NCI-H69 (cell line): ENCODE results near the gene RNF43.
A peak's percentile ranks its signal among the peaks of the same experiment; 100 is the strongest.
"Not testable (repeated sequence)": the region's sequence is repeated elsewhere in the genome, so short reads cannot be mapped to it uniquely, and the experiment has no call there.

Experiments used
- DNase-seq: peaks from one replicate; lab custom pipeline; 2025; lab: John Stamatoyannopoulos, UW

RNF43 gene

DNA sequence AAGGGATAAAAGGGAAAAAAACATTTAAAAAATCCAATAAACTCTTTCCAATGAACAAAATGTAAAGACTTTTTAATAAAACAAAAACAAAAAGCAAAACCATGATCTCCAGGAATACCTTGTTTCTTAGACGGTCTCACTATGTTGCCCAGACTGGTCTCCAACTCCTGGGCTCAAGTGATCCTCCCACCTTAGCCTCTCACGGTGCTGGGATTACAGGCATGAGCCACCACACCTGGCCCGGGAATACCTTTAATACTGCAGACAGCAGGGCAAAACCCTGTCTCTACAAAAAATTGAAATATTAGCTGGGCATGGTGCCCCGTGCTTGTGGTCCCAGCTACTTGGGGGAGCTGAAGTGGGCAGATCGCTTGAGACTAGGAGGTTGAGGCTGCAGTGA is 7.9 kb downstream of the RNF43 start:
- DNase-seq, result no peak

DNA sequence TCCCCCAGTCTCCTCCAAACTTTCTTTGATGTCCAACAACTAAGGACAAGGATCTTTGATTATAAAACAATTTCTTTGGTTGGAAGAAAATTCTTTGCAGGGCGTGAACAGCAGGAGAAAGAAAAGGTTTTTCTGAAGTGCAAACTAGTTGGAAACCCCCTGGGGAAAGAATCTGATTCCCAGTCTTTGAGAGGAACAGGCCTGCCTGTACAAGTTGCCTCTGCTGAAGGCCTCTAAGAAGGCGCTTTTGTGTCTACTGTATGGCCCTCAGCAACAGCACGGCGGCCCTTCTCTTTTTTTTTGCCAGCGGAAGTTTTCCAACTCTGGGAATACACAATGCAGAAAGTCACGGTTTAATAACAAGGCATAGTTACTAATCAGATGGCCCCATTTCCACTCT is 14.0 kb downstream of the RNF43 start:
- no peak for DNase-seq

DNA sequence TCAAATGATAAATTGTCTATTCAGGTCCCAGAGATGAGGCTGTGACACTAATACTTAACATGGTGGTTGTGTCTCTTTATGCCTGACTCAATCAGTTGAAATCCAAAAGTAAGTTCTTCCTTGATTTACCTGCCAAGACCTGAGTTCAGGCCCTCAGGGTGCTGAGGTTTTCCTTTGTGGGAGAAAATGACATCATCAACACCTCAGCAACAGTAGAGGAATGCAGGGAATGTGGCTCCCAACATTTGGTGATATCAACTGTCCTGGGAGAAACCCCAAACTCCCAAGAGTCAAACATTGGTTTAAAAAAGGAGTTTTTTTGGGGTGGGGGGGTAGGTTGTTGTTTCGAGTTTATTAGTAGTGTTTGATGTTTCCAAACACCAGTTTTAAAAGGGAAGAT is 14.7 kb downstream of the RNF43 start:
- DNase-seq, result no peak

DNA sequence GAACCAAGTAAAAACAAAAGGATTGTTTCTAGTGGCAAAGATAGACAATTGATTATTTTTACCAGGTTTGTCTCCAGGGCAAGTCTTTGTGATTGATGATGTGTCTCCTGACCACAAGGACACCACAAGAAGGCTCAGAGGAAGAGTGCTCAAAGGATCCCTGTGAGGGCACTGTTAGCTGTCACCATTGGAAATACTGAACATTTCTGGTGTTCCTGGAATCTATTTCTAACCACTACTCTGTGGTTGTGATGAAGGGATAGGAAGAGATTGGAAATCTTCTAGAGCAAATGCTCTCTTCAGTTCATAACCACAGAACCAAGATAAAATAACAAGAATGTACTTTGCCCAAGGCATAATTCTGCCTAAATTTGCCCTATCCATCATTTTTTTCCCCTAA is 15.3 kb downstream of the RNF43 start:
- DNase-seq, result no peak

DNA sequence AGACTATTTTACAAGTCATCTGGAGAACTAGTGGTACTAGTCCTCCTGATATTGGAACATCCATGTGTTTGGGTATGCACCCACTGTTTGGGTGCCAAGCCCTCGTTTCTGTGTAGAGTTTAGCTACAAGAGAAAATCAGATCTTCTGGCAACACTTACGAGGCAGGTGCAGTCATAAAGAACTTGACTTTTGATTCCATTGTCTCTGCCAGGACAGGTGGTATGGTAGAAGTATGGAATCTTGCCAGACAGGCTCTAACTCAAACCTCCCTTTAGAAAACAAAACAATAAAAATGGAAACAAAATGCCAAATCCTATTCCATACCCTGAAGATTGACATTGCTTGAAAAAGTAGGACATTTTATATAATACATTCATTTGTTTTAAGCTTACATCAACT is 16.0 kb downstream of the RNF43 start:
- DNase-seq, result peak; percentile 13

DNA sequence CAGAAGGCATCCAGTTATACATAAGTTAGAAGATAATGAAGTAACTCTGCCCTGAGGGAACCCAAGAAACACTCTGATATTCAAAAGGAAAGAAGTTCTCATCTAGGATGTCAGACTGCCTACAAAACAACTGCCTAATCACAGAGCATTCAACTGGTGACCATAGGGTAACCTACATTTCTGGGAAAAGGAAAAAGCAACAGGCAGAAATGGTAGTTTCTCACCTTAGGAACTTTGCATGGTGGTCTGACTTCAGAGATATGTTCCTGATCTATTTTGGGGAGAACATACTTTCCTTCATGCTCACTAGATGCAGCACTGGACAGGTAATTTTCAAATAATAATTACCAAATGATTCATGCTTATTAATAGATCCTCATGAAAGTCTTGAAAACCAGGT is 16.5 kb downstream of the RNF43 start:
- DNase-seq, result no peak

DNA sequence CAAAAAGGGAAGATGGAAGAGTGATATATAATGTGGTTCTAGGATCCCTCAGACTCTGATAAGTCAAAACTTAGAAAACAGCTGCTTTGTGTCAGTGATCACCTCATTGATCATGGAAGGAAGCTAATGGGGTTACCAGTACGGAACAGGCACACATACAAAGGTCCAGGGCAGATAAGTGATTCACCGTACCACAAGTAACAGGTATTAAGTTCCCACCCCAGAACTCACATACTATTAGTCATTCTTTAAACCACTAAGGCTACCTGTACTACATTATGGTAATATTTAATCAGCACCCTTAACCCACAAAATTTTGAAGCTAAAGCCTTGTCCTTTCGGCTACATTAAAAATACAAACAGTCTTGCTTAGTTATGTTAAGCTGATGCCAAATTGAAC is 17.4 kb downstream of the RNF43 start:
- DNase-seq, result no peak

DNA sequence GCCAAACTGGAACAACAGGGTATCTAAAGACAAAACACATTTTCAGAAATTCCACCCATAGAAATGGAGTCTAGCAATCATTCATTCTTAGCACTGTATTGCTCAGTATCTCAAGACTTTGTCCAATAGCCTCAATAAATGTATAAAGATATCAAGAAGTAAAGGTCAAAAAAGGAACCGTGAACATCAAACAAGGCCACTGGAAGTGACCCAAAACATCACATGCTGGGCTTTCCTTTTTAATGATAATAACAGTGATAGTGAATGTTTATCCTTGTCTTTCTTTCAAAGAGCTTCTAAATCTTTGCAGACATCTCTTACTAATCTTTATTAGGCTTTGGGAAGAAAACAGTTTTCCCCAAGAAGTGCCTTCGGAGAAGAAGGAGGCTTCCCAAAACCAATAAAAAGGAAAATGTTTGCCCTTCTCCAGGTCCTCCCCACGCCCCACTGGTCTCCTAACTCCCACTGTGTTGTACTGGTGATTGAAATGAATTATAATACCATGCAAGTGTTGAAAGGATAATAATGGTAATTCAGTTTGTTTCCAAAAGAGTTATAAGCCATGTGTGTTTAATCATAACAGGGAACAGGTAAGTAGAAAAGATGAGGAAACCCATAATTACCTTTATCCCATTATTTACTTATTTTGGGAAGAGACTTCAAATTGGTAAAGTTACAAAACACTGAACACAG is 18.6 kb downstream of the RNF43 start:
- peak; percentile 72 for DNase-seq

DNA sequence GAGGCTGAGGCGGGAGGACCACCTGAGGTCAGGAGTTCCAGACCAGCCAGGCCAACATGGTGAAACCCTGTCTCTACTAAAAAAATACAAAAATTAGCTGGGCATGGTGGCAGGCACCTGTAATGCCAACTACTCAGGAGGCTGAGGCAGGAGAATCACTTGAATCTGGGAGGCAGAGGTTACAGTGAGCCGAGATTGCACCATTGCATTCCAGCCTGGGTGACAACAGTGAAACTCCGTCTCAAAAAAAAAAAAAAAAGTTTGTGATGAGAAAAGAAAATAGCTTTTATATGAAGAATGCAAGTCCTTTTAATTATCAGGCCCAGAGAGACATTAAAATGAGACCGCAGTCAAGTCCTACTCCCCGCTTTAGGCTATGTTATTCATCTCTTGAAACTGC is 19.9 kb downstream of the RNF43 start:
- DNase-seq, result not testable (repeated sequence)

DNA sequence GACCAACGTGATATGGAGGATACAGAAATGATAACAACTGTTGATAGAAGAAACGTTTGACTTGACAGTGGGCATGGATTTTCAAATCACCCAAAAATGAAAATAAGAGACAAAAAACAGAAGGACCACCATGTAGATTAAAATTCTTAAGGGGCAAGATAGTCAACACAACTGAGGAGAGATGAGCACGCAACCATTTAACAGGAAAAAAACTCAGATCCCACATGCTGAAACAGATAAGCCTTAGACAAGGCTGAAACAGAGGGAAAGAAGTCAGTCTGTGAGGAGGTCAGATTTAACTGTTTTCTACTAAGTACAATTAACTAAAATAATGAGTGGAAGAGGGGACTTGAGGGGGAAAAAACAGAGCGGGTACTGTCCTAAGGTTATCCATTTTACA is 21.2 kb downstream of the RNF43 start:
- DNase-seq, result no peak

DNA sequence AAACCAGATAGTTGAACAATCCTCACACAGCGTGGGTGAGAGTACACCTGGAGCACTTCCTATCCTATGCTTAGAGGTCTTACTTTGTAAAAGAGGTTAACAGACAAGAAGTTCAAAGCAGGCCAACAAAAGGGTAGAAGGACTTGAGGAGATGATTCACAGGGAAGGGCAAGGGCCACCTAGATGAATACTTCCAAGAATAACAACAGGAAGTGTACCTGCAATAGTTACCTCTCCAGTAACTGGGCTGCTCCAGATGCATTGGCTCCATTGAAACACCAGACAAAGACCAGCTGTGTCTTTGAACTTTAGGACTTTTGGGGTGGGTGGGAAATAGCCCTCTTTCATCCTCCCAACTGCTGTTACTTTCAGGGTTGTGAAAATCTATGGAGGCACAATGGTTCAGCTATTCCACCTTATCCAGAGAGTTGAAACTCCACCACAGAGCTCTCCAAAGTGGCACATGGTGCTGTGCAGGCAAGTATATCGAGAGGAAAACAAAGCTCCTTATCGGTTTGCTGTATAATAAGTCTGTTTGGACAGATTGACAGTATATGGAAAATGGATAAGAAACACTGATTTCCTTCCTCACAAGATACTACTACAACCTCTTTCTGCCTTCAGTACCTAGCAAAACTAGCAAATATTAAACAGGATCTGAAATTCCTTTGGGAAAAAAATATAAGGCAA is 22.7 kb downstream of the RNF43 start:
- no peak for DNase-seq

DNA sequence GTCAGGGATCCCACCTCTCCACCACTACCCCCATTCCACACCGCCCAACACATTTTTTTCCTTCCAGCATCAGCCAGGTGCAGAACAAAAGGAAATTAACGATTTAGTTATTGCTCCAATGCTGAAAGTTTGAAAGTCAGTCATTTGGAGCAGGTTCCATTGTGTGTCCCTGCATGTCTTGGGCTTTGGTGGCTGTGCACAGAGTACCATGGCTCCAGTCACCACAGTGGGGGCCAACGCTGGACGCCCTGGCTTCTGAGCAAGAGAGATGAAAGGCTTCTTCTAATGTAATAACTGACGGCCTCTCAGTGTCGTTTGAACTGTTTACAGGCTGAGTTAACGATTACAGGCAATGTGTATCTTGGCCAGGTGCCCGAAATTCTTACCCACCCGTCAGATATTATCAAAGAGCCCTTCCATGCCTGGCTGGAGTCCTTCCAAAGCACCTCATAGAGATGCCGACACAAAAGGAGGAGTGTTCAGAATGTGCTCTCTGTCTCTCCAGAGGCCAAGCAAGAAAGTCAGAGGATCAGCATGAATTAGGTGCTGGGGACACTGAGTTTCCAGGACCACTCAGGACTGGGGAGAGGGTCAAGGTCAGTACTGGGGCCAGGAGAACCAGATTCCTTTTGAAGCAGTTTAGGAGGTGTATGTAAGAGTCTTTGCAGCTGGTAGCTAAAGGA is 25.9 kb downstream of the RNF43 start:
- peak; percentile 98 for DNase-seq

DNA sequence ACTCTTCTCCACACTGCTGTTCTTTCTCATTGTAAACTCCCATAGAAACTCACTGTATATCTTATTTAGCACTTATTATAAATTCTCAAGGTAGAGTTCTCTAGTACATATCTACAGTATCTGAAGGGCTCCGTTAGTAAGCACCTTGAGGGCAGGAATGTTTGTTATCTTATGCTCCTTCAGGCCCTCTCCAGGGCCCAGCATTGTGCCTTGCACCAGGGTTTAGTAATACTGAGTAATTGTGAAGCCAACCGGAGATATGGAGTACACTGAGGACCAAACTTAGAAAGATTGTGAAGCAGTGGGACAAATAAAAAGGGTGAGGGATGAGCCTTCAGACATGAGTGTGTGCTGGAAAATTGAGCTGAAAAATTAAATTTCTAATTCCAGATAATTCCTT is 26.4 kb downstream of the RNF43 start:
- DNase-seq, result no peak

DNA sequence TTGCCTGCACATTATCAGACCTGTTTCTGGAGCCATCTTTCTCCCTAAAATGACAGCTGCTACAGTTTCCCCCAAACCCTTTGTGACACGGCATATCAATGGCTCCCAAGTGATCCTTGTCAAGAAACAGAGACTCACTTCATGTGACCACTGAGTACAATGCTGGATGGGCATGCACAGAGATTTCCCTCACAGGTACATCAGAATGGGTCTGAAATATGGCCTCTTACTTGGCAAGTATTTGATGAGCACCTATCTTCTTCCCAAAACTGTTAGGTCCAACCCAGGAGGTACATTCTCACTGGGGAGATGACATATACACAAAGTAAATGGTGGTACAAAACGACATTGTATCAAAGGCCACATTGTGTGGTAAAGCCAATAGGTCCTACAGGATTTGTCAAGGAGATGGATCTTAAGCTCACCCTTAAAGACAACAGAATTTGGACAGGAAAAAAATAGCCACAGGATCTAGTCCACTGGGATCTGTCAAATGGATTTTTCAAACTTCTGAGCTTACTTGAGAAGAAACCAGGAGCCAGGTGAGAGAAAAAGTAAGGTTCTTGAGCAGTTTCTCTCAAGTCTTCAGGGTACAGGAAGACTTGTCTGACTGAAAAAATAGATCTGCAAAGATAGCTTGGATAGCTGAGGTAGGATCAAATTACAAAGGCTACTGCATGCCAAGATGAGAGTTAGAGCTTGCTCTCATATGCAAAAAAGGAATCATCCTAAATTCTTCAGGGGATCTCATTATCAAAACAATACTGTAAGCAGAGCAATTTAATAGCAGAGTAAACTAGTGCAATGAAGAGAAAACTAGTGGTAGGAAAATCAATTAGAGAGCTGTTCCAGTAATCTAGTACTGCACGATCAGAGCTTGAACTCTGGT is 28.8 kb downstream of the RNF43 start:
- DNase-seq, result no peak

DNA sequence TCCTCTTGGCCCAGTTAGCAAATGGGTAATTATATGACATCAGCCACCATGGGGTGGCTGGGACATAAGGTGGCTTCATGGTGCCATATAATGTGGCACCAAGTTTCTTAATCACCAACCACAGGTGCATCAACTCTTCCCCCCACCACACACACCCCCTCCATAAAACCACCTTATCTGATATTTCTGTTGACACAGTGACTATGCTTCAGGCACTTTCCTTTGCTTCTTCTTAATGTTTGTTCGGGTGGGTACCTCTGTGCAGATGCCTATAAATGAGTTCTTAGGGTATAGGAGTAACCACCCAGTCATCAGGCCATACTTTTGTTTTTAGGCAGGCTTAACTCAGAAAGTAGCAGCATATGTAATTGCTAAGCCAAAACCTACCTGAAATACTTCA is 29.5 kb downstream of the RNF43 start:
- peak; percentile 43 for DNase-seq

DNA sequence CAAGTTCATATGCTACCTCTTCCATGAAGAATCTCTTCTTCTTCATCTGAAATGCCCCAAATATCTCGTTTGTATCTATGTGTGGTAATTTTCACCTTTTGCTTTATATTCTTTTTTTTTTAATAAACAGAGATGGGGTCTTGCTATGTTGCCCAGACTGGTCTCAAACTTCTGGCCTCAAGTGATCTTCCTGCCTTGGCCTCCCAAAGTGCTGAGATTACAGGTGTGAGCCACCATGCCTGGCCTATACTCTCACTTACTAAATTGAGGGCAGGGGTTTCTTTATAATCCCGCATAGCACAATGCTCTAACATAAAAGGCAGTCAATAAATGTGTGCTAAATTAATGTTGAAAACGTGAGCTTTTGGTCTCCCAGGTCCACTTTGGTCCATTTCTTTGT is 30.6 kb downstream of the RNF43 start:
- no peak for DNase-seq

DNA sequence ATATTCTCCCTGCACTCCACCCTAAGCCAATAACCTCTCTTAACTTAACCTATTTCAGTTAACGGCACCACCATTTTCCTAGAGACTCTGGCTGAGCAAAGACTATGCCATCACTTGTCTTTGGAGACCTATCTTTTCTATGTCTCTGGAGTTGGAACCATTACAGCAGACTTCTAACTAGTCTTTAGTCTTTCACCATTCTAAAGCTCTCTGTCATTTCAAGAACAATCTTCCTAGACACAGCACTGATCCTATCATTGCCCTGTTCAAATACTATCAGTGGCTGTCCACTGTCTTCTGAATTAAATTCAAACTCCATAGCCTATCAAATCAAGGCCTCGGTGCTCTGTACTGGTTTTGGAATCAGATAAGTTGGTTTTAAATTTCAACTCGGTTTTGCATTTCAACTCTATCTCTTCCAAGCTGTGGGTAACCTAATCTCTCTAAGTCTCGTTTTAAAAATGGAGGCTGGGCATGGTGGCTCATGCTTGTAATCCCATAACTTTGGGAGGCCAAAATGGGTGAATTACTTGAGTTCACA is 31.9 kb downstream of the RNF43 start:
- DNase-seq, result no peak

DNA sequence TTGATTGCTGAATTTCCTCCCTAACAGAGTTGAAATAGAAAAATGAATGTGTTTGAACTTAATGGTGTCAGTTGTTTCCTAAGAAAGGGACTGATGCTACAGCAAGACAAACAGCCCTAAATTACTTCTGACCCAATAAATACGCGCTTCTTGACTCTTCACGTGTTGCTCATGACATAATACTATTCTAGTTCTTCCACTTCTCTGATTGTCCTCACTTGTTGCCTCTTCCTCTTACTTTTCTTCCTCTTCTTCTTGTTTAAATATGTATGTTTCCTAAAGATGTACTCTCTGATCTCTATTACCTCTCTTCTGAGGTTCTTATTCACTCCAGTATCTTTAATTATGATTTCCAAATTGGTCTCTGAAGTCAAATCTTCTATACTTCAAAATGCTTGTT is 32.4 kb downstream of the RNF43 start:
- no peak for DNase-seq

DNA sequence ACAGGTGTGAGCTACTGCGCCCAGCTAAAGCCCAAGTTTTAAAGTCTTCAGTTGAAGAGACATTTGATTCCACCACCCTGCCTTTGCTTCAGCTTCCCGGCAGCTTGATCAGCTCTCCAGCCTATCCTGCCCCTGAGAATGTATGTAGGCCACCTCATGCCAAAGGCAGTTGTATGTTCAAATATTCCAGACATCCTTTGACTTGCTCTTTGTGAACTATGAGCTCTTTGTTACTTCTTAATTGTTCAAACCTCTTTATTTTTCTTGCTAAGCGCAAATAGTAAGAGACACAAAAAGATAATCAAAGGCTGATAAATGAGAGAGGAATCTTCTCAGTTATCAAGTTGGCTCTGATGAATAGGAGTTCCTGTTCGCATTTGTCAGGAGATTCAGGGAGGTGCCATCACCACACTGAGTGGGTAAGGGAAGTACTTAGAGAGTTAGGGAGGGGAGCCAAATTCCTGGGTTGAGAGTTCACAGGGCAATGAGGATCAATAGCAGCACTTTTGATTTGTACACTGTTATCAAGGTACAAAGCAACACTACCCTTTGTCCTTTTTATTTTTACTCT is 33.4 kb downstream of the RNF43 start:
- DNase-seq, result no peak

DNA sequence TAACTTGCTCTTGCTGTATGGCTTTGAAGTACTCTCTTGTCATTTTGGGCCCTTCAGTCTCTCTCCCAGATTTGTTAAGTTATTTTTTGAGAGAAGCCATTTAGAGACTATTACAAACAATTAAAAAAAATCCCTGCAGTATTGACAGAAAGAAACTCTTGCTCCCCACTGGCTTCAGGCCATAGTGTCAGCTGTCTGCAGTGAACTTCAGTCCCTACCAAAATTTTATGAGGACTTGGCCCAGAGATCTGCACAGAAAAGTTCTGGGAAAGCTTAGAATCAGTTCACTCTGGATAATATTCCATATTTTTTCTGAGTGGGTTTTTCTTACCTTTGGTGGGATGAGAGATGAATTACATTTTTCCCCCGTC is 34.5 kb downstream of the RNF43 start:
- no peak for DNase-seq

DNA sequence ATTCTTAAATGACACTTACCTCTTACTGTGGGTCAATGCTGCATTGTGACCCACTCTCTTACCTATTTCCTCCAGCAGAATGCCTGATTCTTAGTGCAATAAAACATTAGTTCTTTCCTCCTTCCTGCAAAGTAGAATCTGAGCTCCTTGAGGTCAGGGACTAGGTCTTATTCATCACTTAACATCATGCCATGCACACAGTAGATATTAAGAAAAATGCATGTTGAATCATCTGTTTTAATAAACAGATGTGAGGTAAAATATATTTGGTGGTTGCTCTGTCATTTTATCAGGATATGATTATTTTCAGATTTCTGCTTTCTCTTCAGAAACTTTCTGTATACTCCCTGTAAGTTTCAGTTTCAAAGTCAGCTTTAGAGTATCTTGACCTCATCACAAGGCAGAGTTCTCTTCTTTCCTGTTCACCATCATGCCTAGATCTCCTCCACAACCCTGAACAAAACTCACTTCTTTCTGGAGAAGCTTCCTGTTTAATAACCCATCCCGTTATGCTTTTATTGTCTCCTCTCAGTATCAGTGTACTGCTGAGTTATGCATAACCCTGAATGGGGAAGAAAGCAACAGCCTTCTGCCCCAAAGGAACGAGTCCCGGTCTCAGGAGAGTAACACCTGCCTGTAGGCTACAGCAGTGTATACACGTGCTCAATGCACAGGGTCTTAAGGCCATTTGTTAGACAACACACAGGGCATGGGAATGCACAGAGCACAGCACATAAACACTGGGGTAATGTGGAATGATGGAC is 35.0 kb downstream of the RNF43 start:
- no peak for DNase-seq
